ENCODE data around the gene TTC33.
A peak's percentile ranks its signal among the peaks of the same experiment; 100 is the strongest.

The TTC33 gene

GRCh38 chr5:40560474-40561110 lies 195.2 kb downstream of the TTC33 start:
- DNase-seq = peak in 1 of 2 donors; percentile 37

GRCh38 chr5:40559306-40559705 lies 196.5 kb downstream of the TTC33 start:
- DNase-seq = no peak

GRCh38 chr5:40557501-40557900 lies 198.3 kb downstream of the TTC33 start:
- DNase-seq = no peak

GRCh38 chr5:40556811-40557210 lies 198.9 kb downstream of the TTC33 start:
- no peak for DNase-seq

- DNase-seq = no peak
These were observed 199.9 kb downstream of the TTC33 start for GRCh38 chr5:40555886-40556285.

GRCh38 chr5:40554813-40555212 lies 200.9 kb downstream of the TTC33 start:
- no peak for DNase-seq

- DNase-seq = no peak
These were observed 201.7 kb downstream of the TTC33 start for GRCh38 chr5:40554054-40554453.

GRCh38 chr5:40552981-40553380 lies 202.8 kb downstream of the TTC33 start:
- no peak for DNase-seq

GRCh38 chr5:40551496-40552491 lies 204.0 kb downstream of the TTC33 start:
- peak in 1 of 2 donors; percentile 43 for DNase-seq

GRCh38 chr5:40550481-40550880 lies 205.3 kb downstream of the TTC33 start:
- no peak for DNase-seq

GRCh38 chr5:40549616-40550015 lies 206.1 kb downstream of the TTC33 start:
- DNase-seq = no peak

- DNase-seq = no peak
These were observed 207.7 kb downstream of the TTC33 start for GRCh38 chr5:40547994-40548575.

- peak; percentile 24 to 49 for DNase-seq
These were observed 208.2 kb downstream of the TTC33 start for GRCh38 chr5:40547557-40547956.

- DNase-seq = no peak
These were observed 215.5 kb downstream of the TTC33 start for GRCh38 chr5:40540301-40540700.

GRCh38 chr5:40524677-40525076 lies 231.1 kb downstream of the TTC33 start:
- DNase-seq = no peak

- peak; percentile 62 to 89 for DNase-seq
These were observed 233.8 kb downstream of the TTC33 start for GRCh38 chr5:40521925-40522324.

- DNase-seq = no peak
These were observed 234.5 kb downstream of the TTC33 start for GRCh38 chr5:40521108-40521785.

GRCh38 chr5:40518485-40518917 lies 237.3 kb downstream of the TTC33 start:
- DNase-seq = no peak

GRCh38 chr5:40515476-40515875 lies 240.3 kb downstream of the TTC33 start:
- DNase-seq = no peak

- no peak for DNase-seq
These were observed 240.8 kb downstream of the TTC33 start for GRCh38 chr5:40514976-40515375.

- no peak for DNase-seq
These were observed 244.0 kb downstream of the TTC33 start for GRCh38 chr5:40511801-40512200.

- peak in 1 of 2 donors; percentile 29 for DNase-seq
These were observed 248.7 kb downstream of the TTC33 start for GRCh38 chr5:40507095-40507494.

- DNase-seq = no peak
These were observed 250.7 kb downstream of the TTC33 start for GRCh38 chr5:40505031-40505430.

Measured in inflammatory macrophage (primary cell).